Inflammatory macrophage treated with lipopolysaccharide for 4 hours (primary cell): ENCODE results near the gene RGL1.

Experiments used
- DNase-seq: peaks from one replicate; pipeline ENCODE4 v3.0.0-alpha.2; 2020

The RGL1 gene

GRCh38 chr1:183824291-183824690 is 19.4 kb downstream of the RGL1 start:
- no peak for DNase-seq

DNA sequence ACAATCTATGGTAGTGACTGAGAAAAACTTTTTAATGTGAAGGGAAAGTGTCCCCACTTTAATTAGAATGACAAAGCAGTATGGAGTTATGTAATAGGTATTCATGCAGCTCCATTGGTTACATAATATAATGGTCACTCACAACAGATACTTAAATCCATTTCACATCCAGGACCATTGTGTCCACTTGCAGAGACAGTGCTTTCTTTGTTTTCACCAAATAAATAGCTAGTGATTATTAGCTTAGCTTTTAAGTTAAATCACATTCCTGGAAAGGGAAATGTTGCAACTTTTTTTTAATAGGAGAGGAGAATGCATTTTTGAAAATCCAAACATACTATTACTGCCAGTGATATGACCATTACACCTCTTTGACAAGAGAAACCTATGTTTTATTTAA is 22.9 kb downstream of the RGL1 start:
- DNase-seq = peak; percentile 17

GRCh38 chr1:183830389-183830788 is 25.5 kb downstream of the RGL1 start:
- DNase-seq = no peak

- DNase-seq = no peak
Measured at GRCh38 chr1:183831311-183831710, 26.4 kb downstream of the RGL1 start.

DNA sequence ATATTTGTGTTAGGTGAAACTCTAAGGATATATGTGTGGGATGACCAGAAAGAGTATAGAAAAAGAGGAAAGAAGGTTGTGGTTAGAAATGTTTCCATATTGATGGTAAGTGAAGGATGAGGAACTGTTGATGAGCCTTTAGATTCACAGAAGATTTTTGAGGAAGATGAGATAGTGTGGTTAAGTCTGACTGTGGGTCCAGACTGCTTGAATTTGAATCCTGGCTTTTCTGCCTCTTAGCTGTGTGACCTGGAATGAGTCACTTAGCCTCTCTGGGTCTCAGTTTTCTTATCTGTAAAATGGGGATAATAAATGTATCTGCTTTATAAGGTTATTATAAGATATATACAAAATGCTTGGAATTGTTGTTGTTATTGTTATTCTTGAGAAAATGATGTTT is 27.5 kb downstream of the RGL1 start:
- peak; percentile 76 for DNase-seq

- DNase-seq = no peak
Measured at GRCh38 chr1:183834568-183834967, 29.6 kb downstream of the RGL1 start.

GRCh38 chr1:183836598-183836997 is 31.7 kb downstream of the RGL1 start:
- no peak for DNase-seq

- DNase-seq = no peak
Measured at GRCh38 chr1:183837062-183837461, 32.1 kb downstream of the RGL1 start.

GRCh38 chr1:183838221-183838620 is 33.3 kb downstream of the RGL1 start:
- no peak for DNase-seq

DNA sequence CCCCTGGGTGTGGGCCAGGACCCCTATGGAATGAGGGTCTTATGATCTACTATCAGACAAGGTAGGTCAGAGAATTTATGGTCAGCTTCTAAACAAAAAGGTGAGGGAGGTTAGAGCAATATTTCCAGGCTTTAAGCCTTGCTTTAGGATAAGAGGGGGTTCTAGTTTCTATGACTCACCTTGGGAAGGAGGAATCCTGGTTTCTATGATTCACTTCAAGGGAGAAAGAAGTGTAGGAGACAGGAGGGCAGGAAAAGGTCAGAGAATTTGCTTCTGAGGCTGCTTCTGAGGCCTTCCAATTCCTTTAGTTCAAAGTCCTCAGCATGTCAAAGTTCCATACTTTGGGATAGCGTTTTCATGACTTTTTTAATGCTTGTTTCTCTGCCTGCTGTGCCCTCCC is 35.2 kb downstream of the RGL1 start:
- no peak for DNase-seq

GRCh38 chr1:183841550-183841949 is 36.6 kb downstream of the RGL1 start:
- peak; percentile 30 for DNase-seq

DNA sequence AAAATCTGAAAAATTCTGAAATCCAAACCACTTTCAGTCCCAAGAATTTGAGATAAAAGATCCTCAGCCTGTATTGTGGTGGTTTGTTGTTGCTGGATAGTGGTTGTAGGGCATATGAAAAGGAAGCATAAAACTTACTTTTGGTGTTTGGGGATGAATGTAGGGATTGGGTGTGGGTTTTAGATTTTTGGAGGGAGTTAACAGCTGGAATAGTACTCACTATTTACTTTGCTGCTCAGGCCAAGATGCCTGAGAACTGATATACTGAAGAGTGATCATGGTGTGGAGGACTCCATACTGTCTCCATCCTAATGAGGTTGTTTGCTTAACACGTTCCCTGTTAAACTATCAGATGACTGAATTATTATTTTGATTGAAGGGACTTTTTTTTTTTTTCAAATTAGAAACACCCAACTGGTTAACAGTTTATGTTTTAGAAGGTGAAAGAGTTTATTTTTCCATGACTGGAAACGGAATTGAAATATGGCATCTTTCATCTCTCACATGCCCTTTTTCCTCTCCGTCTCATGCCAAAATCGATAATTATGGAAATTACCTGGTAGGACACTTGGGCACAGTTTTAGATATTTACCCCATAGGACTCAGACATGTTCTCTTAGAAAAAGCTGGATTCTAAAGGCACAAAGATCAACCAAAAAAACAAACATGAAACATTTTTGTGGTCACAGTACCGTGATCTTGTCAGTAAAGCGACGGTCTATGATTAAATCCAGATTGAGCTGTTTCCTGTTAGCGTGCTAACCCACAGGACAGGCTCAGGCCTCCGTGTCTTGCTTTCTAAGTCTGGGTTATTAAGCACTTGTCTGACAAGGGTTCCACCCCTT is 37.3 kb downstream of the RGL1 start:
- DNase-seq = peak; percentile 33

DNA sequence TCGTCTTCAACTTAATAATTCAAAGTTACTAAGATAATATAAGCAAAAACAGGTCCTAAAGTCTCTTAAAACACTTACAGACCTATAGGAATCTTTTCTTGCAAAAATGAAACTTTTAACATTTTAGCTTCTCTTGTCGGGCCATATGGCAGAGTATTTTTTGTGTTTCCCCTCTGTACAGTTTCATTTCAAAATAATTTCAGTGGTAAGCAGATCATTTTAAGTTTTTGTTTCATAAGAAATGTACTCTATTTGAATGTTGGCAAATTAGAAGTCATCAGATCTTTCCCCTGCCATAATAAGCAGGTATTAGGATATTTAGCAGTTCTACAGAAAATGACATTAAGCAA is 37.9 kb downstream of the RGL1 start:
- DNase-seq = peak; percentile 26

GRCh38 chr1:183844806-183845205 is 39.9 kb downstream of the RGL1 start:
- DNase-seq = no peak

GRCh38 chr1:183845681-183846080 is 40.8 kb downstream of the RGL1 start:
- no peak for DNase-seq

GRCh38 chr1:183847641-183848040 is 42.7 kb downstream of the RGL1 start:
- DNase-seq = no peak

DNA sequence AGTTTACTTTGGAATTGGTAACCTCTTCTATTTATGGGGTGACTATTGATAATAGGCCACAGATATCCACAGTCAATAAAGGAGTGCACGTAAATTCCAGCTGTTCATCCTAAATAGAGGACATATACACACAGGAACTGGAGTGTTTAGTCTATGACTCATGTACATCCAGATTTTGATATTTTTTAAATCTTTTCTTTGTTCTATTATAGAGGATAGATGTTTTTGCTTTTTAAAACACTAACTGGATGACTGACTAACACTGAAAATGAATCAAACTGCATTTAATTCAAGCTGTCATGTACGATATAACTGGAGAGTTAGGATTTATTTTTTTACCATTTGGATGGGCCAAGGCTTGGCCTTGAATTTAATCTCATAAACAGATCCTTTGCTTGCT is 45.9 kb downstream of the RGL1 start:
- DNase-seq = no peak

GRCh38 chr1:183859119-183859518 is 54.2 kb downstream of the RGL1 start:
- DNase-seq = no peak

DNA sequence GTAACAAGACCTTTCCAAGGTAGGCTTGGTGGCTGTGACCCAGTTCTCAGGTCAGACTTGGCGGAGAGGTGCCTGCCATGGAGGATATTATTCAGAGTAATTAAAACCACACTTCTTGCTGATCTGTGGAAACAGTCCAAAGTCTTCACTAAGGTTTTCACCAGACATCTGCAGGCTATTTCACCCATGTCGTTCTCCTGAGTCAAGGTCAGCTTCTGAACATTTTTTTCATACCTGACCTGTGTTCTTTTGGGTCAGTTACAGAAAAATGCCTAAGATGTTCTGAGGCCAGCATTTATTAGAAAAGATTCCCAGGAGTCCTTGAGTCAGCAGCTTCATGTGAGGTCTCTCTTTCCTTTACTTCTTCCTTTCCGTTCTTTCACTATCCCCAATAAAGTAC is 54.9 kb downstream of the RGL1 start:
- no peak for DNase-seq

GRCh38 chr1:183862967-183863366 is 58.0 kb downstream of the RGL1 start:
- DNase-seq = no peak

DNA sequence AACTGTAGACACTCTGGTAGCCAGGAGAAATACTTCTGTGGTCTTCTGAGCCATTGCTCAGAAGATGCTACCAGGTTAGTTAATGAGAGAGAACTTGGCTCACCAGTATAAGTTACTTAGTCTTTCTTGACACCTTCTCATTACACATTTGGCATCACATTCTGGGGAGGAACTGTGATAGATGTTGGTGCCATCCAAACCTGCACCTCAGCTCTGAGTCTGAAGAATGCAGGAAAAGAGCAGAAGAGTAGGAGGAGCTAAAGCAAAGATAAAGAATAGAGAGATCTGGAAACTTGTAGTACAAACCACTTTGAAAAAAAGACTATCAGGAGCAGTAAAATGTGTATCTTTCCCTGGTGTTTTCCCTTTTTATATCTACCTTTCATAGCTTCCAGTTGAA is 58.9 kb downstream of the RGL1 start:
- DNase-seq = no peak

GRCh38 chr1:183864611-183865010 is 59.7 kb downstream of the RGL1 start:
- no peak for DNase-seq

GRCh38 chr1:183869230-183869629 is 64.3 kb downstream of the RGL1 start:
- DNase-seq = no peak

GRCh38 chr1:183869664-183870063 is 64.7 kb downstream of the RGL1 start:
- peak; percentile 40 for DNase-seq

- peak; percentile 79 for DNase-seq
Measured at GRCh38 chr1:183870351-183871077, 65.6 kb downstream of the RGL1 start.
